ENCODE results near the gene CENPM.

GRCh38 chr22:41914611-41915034, 32.3 kb downstream of the CENPM start:
- TF ChIP-seq CTCF (IDR thresholded peaks at IDR 0.05) (no peak), POLR2A (IDR thresholded peaks at IDR 0.05) (no peak)
